HCT116 (cell line): Measurements from ENCODE around the gene CAT. TPM values are rescaled to one million over a fixed set of nuclear protein-coding genes. Genes with fewer than 3 reads are reported as not detected.

Experiments
- ATAC-seq: fragments of 200-7000 bp; cut with Tn5 transposase; 2 replicates; pipeline ENCODE4 v1.9.1; 2020; ENCODE audit warnings: mild to moderate bottlenecking, moderate library complexity
- BruUV-seq: library from RNA; stranded (reverse); fragments of 400-500 nt; replicated peaks from 2 replicates; lab custom pipeline; 2021; lab: Mats Ljungman, UMichigan
- CTCF ChIA-PET: fragments of 300-600 bp; sonication (Branson Sonifier 250); formaldehyde crosslinking; loops from one replicate; lab custom pipeline; 2021; ENCODE audit warnings: antibody characterized with exemption; lab: Charles Lee
- POLR2A ChIA-PET: fragments of 300-600, 350-600 bp; sonication (Branson Sonifier 250); formaldehyde crosslinking; loops from one replicate; lab custom pipeline; 2021; ENCODE audit warnings: antibody characterized with exemption; lab: Charles Lee
- RAD21 ChIA-PET, 2 experiments: fragments of 300-600 bp; sonication (Branson Sonifier 250); formaldehyde crosslinking; loops; one replicate each; lab custom pipeline; 2023; ENCODE audit warnings: low total read pairs in 2 of 2; ENCODE audit not compliant: uncharacterized antibody in 2 of 2, unreplicated experiment in 2 of 2, low non-redundant PET in 1 of 2; lab: Charles Lee
- DNase-seq: peaks from one replicate; pipeline ENCODE4 v3.0.0-alpha.2; 2010; ENCODE audit warnings: low read depth, low spot score
- H2AFZ ChIP-seq: fragments of 200-600 bp; shearing (Covaris generic), sonication (generic); 2 replicates; pipeline ENCODE4 v1.6.1; 2017; ENCODE audit warnings: low read depth, mixed run types, mixed read lengths, antibody characterized with exemption, low read length; ENCODE audit not compliant: poor library complexity, severe bottlenecking
- H3K27ac ChIP-seq: 2 replicates; pipeline ENCODE4 v1.5.1; 2012; ENCODE audit warnings: low read depth, low read length
- H3K27me3 ChIP-seq: fragments of 200-600 bp; sonication (generic); 2 replicates; pipeline ENCODE4 v1.6.1; 2016; ENCODE audit warnings: mixed run types, low read length, mixed read lengths; ENCODE audit not compliant: insufficient read depth
- H3K36me3 ChIP-seq, 2 experiments: fragments of 200-500 bp in 1 of 2; fragments of 200-600 bp in 1 of 2; sonication (Bioruptor generic) in 1 of 2; sonication (generic) in 1 of 2; 2 replicates each; pipeline versions ENCODE4 v1.5.1 to v1.6.1; 2014 to 2016; ENCODE audit warnings: low read length in 2 of 2, inconsistent platforms in 1 of 2, mixed read lengths in 1 of 2, mixed run types in 1 of 2; ENCODE audit not compliant: insufficient read depth in 2 of 2, control insufficient read depth in 1 of 2
- H3K4me1 ChIP-seq, 2 experiments: fragments of 200-600 bp in 1 of 2; sonication (generic) in 1 of 2; 2 replicates each; pipeline versions ENCODE4 v1.5.1 to v1.6.1; 2012 to 2017; ENCODE audit warnings: low read length in 2 of 2, inconsistent platforms in 1 of 2, mild to moderate bottlenecking in 1 of 2, mixed read lengths in 1 of 2, mixed run types in 1 of 2, moderate library complexity in 1 of 2; ENCODE audit not compliant: insufficient read depth in 2 of 2, control insufficient read depth in 1 of 2
- H3K4me2 ChIP-seq: fragments of 200-600 bp; sonication (generic); 2 replicates; pipeline ENCODE4 v1.6.1; 2017; ENCODE audit warnings: mixed run types, low read length, mixed read lengths
- H3K4me3 ChIP-seq, 2 experiments: fragments of 200-600 bp in 1 of 2; sonication (generic) in 1 of 2; replicated peaks in 1 of 2; 2 replicates each; pipeline ENCODE4 v1.5.1; 2011 to 2016; ENCODE audit warnings: low read length in 2 of 2, control low read depth in 1 of 2, low read depth in 1 of 2, mild to moderate bottlenecking in 1 of 2, mixed read lengths in 1 of 2, mixed run types in 1 of 2
- H3K79me2 ChIP-seq: fragments of 200-600 bp; sonication (generic); 2 replicates; pipeline ENCODE4 v1.6.1; 2017; ENCODE audit warnings: mild to moderate bottlenecking, mixed run types, low read length, moderate library complexity, mixed read lengths; ENCODE audit not compliant: insufficient read depth
- H3K9ac ChIP-seq: fragments of 200-600 bp; sonication (generic); 2 replicates; pipeline ENCODE4 v1.6.1; 2016; ENCODE audit warnings: low read length, mixed read lengths
- H3K9me2 ChIP-seq: fragments of 200-600 bp; sonication (generic), shearing (Covaris generic); 2 replicates; pipeline ENCODE4 v1.6.1; 2017; ENCODE audit warnings: mixed run types, mild to moderate bottlenecking, moderate library complexity; ENCODE audit not compliant: insufficient read depth
- H3K9me3 ChIP-seq, 2 experiments: fragments of 200-500 bp in 1 of 2; fragments of 200-600 bp in 1 of 2; sonication (Bioruptor generic) in 1 of 2; sonication (generic) in 1 of 2; 2 replicates each; pipeline ENCODE4 v1.6.1; 2014 to 2017; ENCODE audit warnings: low read length in 2 of 2, mixed read lengths in 2 of 2, inconsistent platforms in 1 of 2, low read depth in 1 of 2, mild to moderate bottlenecking in 1 of 2, mixed run types in 1 of 2, moderate library complexity in 1 of 2; ENCODE audit not compliant: control insufficient read depth in 1 of 2, insufficient read depth in 1 of 2
- H4K20me1 ChIP-seq: fragments of 200-600 bp; sonication (generic), shearing (Covaris generic); 2 replicates; pipeline ENCODE4 v1.6.1; 2017; ENCODE audit warnings: mixed run types, mild to moderate bottlenecking, moderate library complexity; ENCODE audit not compliant: insufficient read depth
- ATF3 ChIP-seq: IDR thresholded peaks from 2 replicates; pipeline ENCODE4 v1.6.1; 2012
- EGR1 ChIP-seq: IDR thresholded peaks from 2 replicates; pipeline ENCODE4 v1.6.1; 2012; ENCODE audit warnings: low read depth
- ELF1 ChIP-seq: IDR thresholded peaks from 2 replicates; pipeline ENCODE4 v1.6.1; 2012; ENCODE audit warnings: low read depth, borderline replicate concordance
- EZH2 ChIP-seq: fragments of 200-600 bp; sonication (generic); IDR thresholded peaks from 2 replicates; pipeline ENCODE4 v1.6.1; 2017; ENCODE audit warnings: antibody characterized with exemption, mixed run types
- EZH2phosphoT487 ChIP-seq: fragments of 200-600 bp; IDR thresholded peaks from 2 replicates; pipeline ENCODE4 v1.6.1; 2018; ENCODE audit warnings: antibody characterized with exemption, borderline replicate concordance
- FOSL1 ChIP-seq: IDR thresholded peaks from 2 replicates; pipeline ENCODE4 v1.6.1; 2012; ENCODE audit warnings: low read depth
- JUND ChIP-seq: IDR thresholded peaks from 2 replicates; pipeline ENCODE4 v1.6.1; 2012
- MAX ChIP-seq: IDR thresholded peaks from 2 replicates; pipeline ENCODE4 v1.6.1; 2012
- SIN3A ChIP-seq: IDR thresholded peaks from 2 replicates; pipeline ENCODE4 v1.6.1; 2012; ENCODE audit warnings: low read depth
- SP1 ChIP-seq: IDR thresholded peaks from 2 replicates; pipeline ENCODE4 v1.6.1; 2012; ENCODE audit warnings: low read depth
- SRF ChIP-seq: IDR thresholded peaks from 2 replicates; pipeline ENCODE4 v1.6.1; 2012; ENCODE audit warnings: low read depth
- TCF7L2 ChIP-seq: IDR thresholded peaks from 2 replicates; pipeline ENCODE4 v1.7.0; 2011; ENCODE audit warnings: borderline replicate concordance, inconsistent platforms; ENCODE audit not compliant: insufficient read depth, insufficient read length; ENCODE audit errors: extremely low read depth
- YY1 ChIP-seq: IDR thresholded peaks from 2 replicates; pipeline ENCODE4 v1.6.1; 2011; ENCODE audit warnings: low read length, low read depth, moderate library complexity, mild to moderate bottlenecking; ENCODE audit not compliant: insufficient replicate concordance; ENCODE audit errors: extremely low read depth
- ZFX ChIP-seq: fragments of 450-650 bp; IDR thresholded peaks from 2 replicates; pipeline ENCODE4 v1.6.1; 2017
- ZNF274 ChIP-seq: fragments of 200-500 bp; sonication (Bioruptor generic); IDR thresholded peaks from 2 replicates; pipeline ENCODE4 v1.6.1; 2014; ENCODE audit warnings: mild to moderate bottlenecking, low read depth, low read length, inconsistent platforms
- intact Hi-C: fragments of 100-400 bp; cut with micrococcal nuclease; formaldehyde crosslinking; loops from 2 replicates; pipeline ENCODE4 v1.10.0; 2022
- total RNA-seq: library from RNA; stranded (reverse); gene quantifications from one replicate; pipeline ENCODE4 v1.2.1, GENCODE V29; 2021; ENCODE audit not compliant: unreplicated experiment
- TF ChIP-seq, protein P1 (sequence below): IDR thresholded peaks from 2 replicates; pipeline ENCODE4 v1.6.1; 2011; ENCODE audit warnings: mild to moderate bottlenecking, low read length, moderate library complexity; ENCODE audit not compliant: insufficient replicate concordance; ENCODE audit errors: extremely low read depth

Gene CAT
- total RNA-seq, 1 experiment from 2014 or later = 50.9 TPM

DNA sequence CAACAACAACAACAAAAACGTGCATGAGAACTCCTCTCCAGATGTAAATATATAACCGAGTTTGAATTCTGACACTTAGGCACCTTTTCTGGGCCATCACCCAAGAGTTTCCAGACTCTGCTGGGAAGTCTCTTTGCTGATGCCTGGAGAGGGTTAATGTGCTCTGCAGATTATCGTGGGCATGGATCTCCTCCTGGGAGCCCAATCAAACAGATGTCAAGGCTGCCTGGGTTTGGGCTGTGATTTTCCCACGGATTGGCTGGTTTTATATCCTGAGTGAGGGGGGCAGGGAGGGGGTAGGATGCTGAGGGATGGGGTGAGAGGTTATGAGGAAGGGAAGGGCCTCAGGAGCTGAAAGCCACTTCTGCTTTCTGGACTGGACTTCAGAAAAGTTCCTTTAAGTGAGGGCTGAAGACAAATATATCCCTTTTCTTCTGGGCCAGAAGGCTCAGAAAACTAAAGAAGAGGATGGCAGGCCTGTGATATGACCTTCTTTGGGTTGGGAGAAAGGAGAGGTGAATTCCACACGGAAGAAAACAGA is 70.7 kb downstream of the CAT start:
- TF ChIP-seq, protein P1, sequence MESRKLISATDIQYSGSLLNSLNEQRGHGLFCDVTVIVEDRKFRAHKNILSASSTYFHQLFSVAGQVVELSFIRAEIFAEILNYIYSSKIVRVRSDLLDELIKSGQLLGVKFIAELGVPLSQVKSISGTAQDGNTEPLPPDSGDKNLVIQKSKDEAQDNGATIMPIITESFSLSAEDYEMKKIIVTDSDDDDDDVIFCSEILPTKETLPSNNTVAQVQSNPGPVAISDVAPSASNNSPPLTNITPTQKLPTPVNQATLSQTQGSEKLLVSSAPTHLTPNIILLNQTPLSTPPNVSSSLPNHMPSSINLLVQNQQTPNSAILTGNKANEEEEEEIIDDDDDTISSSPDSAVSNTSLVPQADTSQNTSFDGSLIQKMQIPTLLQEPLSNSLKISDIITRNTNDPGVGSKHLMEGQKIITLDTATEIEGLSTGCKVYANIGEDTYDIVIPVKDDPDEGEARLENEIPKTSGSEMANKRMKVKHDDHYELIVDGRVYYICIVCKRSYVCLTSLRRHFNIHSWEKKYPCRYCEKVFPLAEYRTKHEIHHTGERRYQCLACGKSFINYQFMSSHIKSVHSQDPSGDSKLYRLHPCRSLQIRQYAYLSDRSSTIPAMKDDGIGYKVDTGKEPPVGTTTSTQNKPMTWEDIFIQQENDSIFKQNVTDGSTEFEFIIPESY = no peak
- TF ChIP-seq YY1 (no peak), EGR1 (no peak), FOSL1 (no peak), ZFX (no peak), ZNF274 (no peak), SRF (no peak)
- CTCF ChIA-PET = no interaction called here
- no TSS peak for BruUV-seq
- no peaks in the 10 kb centered on the region for H3K79me2 ChIP-seq
- H4K20me1 ChIP-seq = no peaks in the 10 kb centered on the region
- H3K4me2 ChIP-seq = no peak overlapping the region
- RAD21 ChIA-PET = no interaction called here
- no peak overlapping the region for H3K27ac ChIP-seq
- no peak overlapping the region for H2AFZ ChIP-seq
- no peak for ATAC-seq
- no peak for DNase-seq
- intact Hi-C loops = no loop called here
- no peaks in the 10 kb centered on the region for H3K27me3 ChIP-seq
- no peak overlapping the region for H3K4me3 ChIP-seq
- H3K4me1 ChIP-seq = peaks cover 2 to 19% of the 10 kb centered on the region in 2 experiments; a peak in 2 of 4 replicates
- H3K9ac ChIP-seq = no peak overlapping the region
- POLR2A ChIA-PET = no interaction called here
- no peaks in the 10 kb centered on the region for H3K9me2 ChIP-seq
- H3K9me3 ChIP-seq = no peaks in the 10 kb centered on the region
- H3K36me3 ChIP-seq = no peaks in the 10 kb centered on the region

DNA sequence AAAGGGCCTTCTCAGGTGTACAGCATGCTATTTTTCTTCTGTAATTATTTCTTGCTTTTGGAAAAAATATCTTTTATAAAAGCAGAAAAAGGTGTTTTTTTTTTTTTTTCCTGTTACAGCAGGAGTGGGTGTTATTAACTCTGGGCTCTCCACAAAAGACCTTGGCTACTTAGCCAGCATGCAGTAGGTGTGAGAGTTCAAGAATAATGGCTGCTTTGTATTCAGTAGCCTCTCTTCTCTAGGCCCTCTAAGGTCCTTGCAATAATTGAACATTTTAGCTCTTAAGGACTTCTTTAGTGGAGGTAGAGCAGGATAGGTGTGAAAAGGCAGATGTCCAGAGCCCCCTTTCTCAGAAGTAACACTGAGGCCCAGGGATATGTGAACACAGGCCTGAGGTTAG is 71.5 kb downstream of the CAT start:
- H3K27me3 ChIP-seq = no peaks in the 10 kb centered on the region
- DNase-seq (no peak), ATAC-seq (no peak)
- RAD21 ChIA-PET = no interaction called here
- no peaks in the 10 kb centered on the region for H3K9me2 ChIP-seq
- no peaks in the 10 kb centered on the region for H3K9me3 ChIP-seq
- POLR2A ChIA-PET = no interaction called here
- CTCF ChIA-PET = interaction anchor here (3.5 kb wide), 1 partner anchor 14 kb away, joined by 19 read pairs; no protein-coding TSS in a partner anchor
- no peak overlapping the region for H3K4me3 ChIP-seq
- no peak overlapping the region for H3K27ac ChIP-seq
- no peaks in the 10 kb centered on the region for H3K36me3 ChIP-seq
- H4K20me1 ChIP-seq = no peaks in the 10 kb centered on the region
- H3K4me1 ChIP-seq = peaks cover 2 to 22% of the 10 kb centered on the region in 2 experiments; a peak in 2 of 4 replicates
- no peaks in the 10 kb centered on the region for H3K79me2 ChIP-seq
- BruUV-seq = no TSS peak
- intact Hi-C loops = no loop called here
- no peak overlapping the region for H2AFZ ChIP-seq
- H3K9ac ChIP-seq = no peak overlapping the region
- no peak overlapping the region for H3K4me2 ChIP-seq
- TF ChIP-seq ATF3 (no peak), ELF1 (no peak), JUND (no peak), EZH2 (no peak), MAX (no peak), SP1 (no peak), TCF7L2 (no peak), SIN3A (no peak), EGR1 (no peak), EZH2phosphoT487 (no peak)
